Endothelial cell of umbilical vein (primary cell): ENCODE results near the gene WDR47.

Experiments used
- EZH2 ChIP-seq: IDR thresholded peaks from 2 replicates; pipeline ENCODE4 v1.6.1; 2012; ENCODE audit warnings: borderline replicate concordance, low read depth, mild to moderate bottlenecking, moderate library complexity, low read length, inconsistent platforms; ENCODE audit not compliant: severe bottlenecking
- JUN ChIP-seq: IDR thresholded peaks from 2 replicates; pipeline ENCODE4 v1.6.1; 2011; ENCODE audit warnings: borderline replicate concordance, low read depth; ENCODE audit not compliant: insufficient read length, insufficient read depth
- MAX ChIP-seq: IDR thresholded peaks from 2 replicates; pipeline ENCODE4 v1.6.1; 2011; ENCODE audit not compliant: insufficient read depth, insufficient read length
- MYC ChIP-seq: IDR thresholded peaks from one replicate; pipeline ENCODE4 v1.6.1; 2011; ENCODE audit warnings: mild to moderate bottlenecking, low read depth, low read length
- POLR2A ChIP-seq: IDR thresholded peaks from 2 replicates; pipeline ENCODE4 v1.6.1; 2012; ENCODE audit warnings: low read depth, mild to moderate bottlenecking, control low read depth, low read length
- POLR2AphosphoS5 ChIP-seq: IDR thresholded peaks from 2 replicates; pipeline ENCODE4 v1.6.1; 2012; ENCODE audit warnings: low read depth, mild to moderate bottlenecking, control low read depth, low read length, moderate library complexity; ENCODE audit not compliant: insufficient read depth
- TF ChIP-seq, protein P1 (sequence below), 2 donors: IDR thresholded peaks; 1 replicate in 1 of 2; 2 replicates in 1 of 2; pipeline ENCODE4 v1.5.1; 2011; ENCODE audit warnings: low read length in 2 of 2, mild to moderate bottlenecking in 2 of 2, moderate library complexity in 2 of 2, control low read depth in 1 of 2, inconsistent platforms in 1 of 2, low read depth in 1 of 2; ENCODE audit not compliant: insufficient read depth in 1 of 2; ENCODE audit errors: extremely low read depth in 1 of 2

DNA sequence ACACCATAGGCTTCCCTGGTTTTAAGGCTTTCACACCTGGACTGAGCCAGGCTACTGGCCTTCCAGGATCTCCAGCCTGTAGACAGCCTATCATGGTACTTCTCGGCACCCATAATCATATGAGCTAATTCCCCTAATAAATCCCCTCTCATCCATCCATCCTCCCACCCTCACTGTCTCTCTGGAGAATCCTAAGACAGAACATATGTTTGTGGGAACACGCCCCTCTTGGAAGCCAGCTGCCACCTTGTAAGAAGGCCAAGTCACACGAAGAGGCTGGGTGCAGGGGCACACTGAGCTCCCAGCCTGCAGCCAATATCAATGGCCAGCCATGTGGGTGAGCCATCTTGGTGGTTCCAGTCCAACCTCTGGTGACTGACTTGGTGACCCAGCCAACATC, 86.0 kb downstream of the WDR47 start:
- TF ChIP-seq POLR2A (no peak), POLR2AphosphoS5 (no peak), MYC (no peak), MAX (no peak), JUN (no peak), EZH2 (no peak)
- TF ChIP-seq, protein P1, sequence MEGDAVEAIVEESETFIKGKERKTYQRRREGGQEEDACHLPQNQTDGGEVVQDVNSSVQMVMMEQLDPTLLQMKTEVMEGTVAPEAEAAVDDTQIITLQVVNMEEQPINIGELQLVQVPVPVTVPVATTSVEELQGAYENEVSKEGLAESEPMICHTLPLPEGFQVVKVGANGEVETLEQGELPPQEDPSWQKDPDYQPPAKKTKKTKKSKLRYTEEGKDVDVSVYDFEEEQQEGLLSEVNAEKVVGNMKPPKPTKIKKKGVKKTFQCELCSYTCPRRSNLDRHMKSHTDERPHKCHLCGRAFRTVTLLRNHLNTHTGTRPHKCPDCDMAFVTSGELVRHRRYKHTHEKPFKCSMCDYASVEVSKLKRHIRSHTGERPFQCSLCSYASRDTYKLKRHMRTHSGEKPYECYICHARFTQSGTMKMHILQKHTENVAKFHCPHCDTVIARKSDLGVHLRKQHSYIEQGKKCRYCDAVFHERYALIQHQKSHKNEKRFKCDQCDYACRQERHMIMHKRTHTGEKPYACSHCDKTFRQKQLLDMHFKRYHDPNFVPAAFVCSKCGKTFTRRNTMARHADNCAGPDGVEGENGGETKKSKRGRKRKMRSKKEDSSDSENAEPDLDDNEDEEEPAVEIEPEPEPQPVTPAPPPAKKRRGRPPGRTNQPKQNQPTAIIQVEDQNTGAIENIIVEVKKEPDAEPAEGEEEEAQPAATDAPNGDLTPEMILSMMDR (IDR thresholded peaks at IDR 0.05; ENCODE audit: extremely low read depth in 1 of 2, insufficient read depth in 1 of 2, low read depth in 1 of 2, low read length in 2 of 2) = no peak
